ENCODE results near the gene NT5DC2. TPM values are rescaled to one million over a fixed set of nuclear protein-coding genes. Genes with fewer than 3 reads are reported as not detected.
"Not testable (repeated sequence)": the region's sequence is repeated elsewhere in the genome, so short reads cannot be mapped to it uniquely, and the experiment has no call there.

NT5DC2 gene
- total RNA-seq, 2 experiments from 2014 or later = 53.8 to 61.7 TPM

DNA sequence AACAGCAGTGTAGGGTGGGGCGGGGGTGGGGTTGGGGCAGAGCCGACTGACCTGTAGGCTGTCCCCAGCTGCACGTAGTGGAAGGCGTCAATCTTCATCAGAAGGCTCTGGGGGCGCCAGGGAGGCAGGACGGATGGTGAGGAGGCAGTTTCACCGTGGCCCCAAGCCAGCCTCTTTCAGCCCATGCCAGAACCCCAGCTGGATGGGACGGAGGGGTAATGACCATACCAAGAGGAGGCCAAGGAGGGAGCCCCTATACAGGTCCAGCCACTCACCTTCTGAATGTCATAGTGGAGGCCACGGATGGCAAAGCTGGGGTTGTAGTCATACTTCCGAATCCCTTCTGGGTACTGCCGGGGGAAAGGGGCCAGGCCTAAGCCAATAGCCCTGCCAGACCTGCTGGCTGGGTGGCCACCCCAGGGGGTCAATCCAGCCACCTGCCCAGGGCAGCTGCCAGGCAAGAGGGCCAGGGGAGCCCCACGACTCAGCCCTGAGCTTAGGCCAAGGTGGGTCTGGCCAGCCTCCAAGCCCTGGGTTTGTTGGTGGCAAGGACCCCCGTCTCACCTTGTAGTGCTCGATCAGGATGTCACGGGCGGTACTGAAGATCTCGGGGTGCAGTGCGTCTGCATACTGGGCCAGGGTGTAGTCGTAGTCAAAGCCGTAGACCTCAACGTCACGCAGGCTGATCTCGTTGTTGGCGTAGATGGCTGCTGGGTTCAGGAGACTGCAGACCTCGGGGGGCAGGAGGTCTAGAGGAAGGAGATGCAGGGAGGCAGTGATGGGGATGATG lies 4.9 kb downstream of the NT5DC2 start:
- peaks cover 3% of the 10 kb centered on the region for H3K4me1 Mint-ChIP-seq (ENCODE audit: low read depth)
- peaks cover 9% of the 10 kb centered on the region for H3K36me3 Mint-ChIP-seq (ENCODE audit: low read depth)
- TF ChIP-seq, protein P1, sequence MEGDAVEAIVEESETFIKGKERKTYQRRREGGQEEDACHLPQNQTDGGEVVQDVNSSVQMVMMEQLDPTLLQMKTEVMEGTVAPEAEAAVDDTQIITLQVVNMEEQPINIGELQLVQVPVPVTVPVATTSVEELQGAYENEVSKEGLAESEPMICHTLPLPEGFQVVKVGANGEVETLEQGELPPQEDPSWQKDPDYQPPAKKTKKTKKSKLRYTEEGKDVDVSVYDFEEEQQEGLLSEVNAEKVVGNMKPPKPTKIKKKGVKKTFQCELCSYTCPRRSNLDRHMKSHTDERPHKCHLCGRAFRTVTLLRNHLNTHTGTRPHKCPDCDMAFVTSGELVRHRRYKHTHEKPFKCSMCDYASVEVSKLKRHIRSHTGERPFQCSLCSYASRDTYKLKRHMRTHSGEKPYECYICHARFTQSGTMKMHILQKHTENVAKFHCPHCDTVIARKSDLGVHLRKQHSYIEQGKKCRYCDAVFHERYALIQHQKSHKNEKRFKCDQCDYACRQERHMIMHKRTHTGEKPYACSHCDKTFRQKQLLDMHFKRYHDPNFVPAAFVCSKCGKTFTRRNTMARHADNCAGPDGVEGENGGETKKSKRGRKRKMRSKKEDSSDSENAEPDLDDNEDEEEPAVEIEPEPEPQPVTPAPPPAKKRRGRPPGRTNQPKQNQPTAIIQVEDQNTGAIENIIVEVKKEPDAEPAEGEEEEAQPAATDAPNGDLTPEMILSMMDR (IDR thresholded peaks at IDR 0.05) = no peak
- POLR2A ChIA-PET = interaction anchor here (1.3 to 1.7 kb wide), 2 partner anchors 9 to 11 kb away, joined by 3 to 4 read pairs; no protein-coding TSS in a partner anchor
- H3K27me3 Mint-ChIP-seq = no peaks in the 10 kb centered on the region
- intact Hi-C loops (cut with micrococcal nuclease) = no loop called here
- CTCF ChIA-PET = interaction anchor here (1.0 to 1.1 kb wide), 2 partner anchors 82 to 372 kb away, joined by 3 read pairs; no protein-coding TSS in a partner anchor
- H3K9me3 Mint-ChIP-seq = no peaks in the 10 kb centered on the region
- no peak overlapping the region for H3K4me3 Mint-ChIP-seq
- ATAC-seq (no peak), DNase-seq (no peak)
- H3K27ac Mint-ChIP-seq = no peak overlapping the region

DNA sequence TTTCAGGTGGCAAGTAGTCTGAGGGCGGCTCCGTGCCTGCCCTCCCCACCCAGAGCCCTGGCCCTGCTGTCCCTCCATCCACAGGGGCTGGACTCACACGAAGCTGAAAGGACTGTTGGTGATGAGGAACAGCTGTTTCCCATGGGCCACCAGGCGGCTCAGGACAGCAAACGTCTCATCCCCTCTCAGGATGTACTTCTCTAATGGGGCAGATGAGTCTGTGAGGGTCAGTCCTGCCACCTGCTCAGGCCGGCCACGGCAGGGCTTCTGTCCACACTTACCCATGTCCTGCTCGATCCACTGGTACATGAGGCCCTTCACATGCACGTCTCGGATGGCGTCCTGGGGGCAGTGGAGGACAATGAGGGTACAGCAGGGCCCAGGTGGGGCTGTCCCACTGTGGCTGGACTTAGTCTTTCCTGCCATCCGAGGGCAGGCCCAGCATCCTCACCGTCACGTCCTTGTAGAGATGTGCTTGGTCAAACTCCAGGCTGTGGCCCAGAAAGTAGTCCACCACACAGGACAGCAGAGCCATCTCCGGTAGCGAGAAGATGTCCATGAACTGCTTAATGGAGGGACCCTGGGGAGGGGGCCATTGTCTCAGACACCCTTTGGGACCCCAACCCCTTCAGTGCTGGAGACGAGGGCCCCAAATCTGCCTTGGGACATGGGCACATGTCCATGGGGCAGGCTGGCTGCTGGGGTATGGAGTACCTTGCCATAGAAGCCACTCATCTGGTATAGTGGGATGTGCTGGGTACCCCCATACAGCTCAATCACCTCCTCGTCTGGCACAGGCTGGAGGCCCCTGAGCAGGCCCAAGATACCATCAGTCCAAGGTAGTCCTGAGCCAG lies 5.7 kb downstream of the NT5DC2 start:
- Mint-ChIP-seq H3K4me1 (ENCODE audit: low read depth) (peaks cover 3% of the 10 kb centered on the region), H3K27ac (no peak overlapping the region), H3K27me3 (no peaks in the 10 kb centered on the region), H3K36me3 (ENCODE audit: low read depth) (peaks cover 9% of the 10 kb centered on the region), H3K9me3 (no peaks in the 10 kb centered on the region), H3K4me3 (no peak overlapping the region)
- intact Hi-C loops (cut with micrococcal nuclease) = no loop called here
- CTCF ChIA-PET = interaction anchor here (1.0 kb wide), 1 partner anchor 81 kb away, joined by 3 read pairs; no protein-coding TSS in a partner anchor
- POLR2A ChIA-PET = interaction anchor here (0.6 to 1.7 kb wide), 3 partner anchors 10 to 96 kb away, joined by 3 to 4 read pairs (median 3); no protein-coding TSS in a partner anchor
- TF ChIP-seq, protein P1 (IDR thresholded peaks at IDR 0.05) = no peak
- ATAC-seq = no peak
- no peak for DNase-seq

DNA sequence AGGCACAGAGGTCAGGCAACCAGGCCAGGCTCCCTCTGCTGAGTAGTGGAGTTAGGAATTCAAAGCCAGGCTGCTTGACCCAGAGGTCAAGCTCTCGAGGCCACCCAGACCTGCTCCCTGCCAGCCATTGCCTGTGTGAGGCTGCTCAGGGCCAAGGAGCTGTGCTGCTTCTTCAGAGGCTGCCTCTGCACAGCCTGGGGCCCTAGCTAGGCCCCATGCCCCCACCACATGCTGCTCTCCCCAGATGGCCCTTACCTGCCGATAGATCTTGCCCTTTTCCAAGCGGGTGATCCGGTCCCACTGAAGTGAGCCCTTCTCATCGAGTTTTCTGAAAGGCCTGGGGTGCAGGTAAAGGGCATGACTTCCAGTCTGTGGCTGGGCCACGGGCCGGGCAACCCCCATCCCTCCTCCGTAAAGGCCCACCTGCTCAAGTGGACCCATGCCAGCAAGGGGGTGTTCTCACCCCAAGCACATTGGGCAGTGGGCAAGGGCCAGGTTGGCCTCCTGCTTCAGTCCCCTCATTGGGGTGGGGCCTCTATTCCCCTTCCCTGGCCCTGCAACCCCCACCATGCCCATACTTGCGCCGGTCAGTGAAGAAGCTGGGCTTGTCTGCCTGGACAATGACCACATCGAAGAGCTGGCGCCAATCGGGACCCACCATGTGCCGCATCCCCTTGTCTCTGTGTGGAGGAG lies 6.5 kb downstream of the NT5DC2 start:
- TF ChIP-seq, protein P1 (IDR thresholded peaks at IDR 0.05) = no peak
- CTCF ChIA-PET = interaction anchor here (1.2 kb wide), 1 partner anchor 188 kb away, joined by 4 read pairs; no protein-coding TSS in a partner anchor

DNA sequence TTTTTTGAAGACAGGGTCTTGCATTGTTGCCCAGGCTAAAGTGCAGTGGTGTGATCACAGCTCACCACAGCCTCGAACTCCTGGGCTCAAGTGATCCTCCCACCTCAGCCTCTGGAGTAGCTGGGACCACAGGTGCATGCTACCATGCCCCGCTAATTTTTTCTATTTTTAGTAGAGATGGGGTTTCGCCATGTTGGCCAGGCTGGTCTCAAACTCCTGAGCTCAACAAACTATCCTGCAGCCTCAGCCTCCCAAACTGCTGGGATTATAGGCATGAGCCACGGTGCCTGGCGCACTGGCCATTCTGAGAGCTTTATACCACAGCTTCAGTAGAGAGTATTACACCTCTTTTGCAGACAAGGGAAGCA lies 7.0 kb downstream of the NT5DC2 start:
- CTCF ChIA-PET = interaction anchor here (1.2 kb wide), 1 partner anchor 187 kb away, joined by 4 read pairs; no protein-coding TSS in a partner anchor
- ATAC-seq; H3K4me1 Mint-ChIP-seq (ENCODE audit: low read depth); H3K27ac Mint-ChIP-seq; H3K4me3 Mint-ChIP-seq; H3K36me3 Mint-ChIP-seq (ENCODE audit: low read depth); intact Hi-C loops (cut with micrococcal nuclease); H3K27me3 Mint-ChIP-seq; DNase-seq; H3K9me3 Mint-ChIP-seq: not testable (repeated sequence)
- POLR2A ChIA-PET = interaction anchor here (0.8 kb wide), 1 partner anchor 70 kb away, joined by 4 read pairs; no protein-coding TSS in a partner anchor

More for the DNA sequence above, 6.5 kb downstream of the NT5DC2 start:
- DNase-seq (no peak), ATAC-seq (no peak)
- Mint-ChIP-seq H3K36me3 (ENCODE audit: low read depth) (peaks cover 9% of the 10 kb centered on the region), H3K27me3 (no peaks in the 10 kb centered on the region), H3K4me3 (no peak overlapping the region), H3K9me3 (no peaks in the 10 kb centered on the region), H3K27ac (no peak overlapping the region), H3K4me1 (ENCODE audit: low read depth) (no peaks in the 10 kb centered on the region)
- intact Hi-C loops (cut with micrococcal nuclease) = no loop called here
- POLR2A ChIA-PET = interaction anchor here (0.6 to 0.8 kb wide), 2 partner anchors 71 to 95 kb away, joined by 3 to 4 read pairs; no protein-coding TSS in a partner anchor

Measured in activated CD8-positive, alpha-beta T cell treated with anti-CD3 and anti-CD28 coated beads for 36 hours (primary cell).